Measurements from ENCODE around the gene BMP6. TPM values are rescaled to one million over a fixed set of nuclear protein-coding genes. Genes with fewer than 3 reads are reported as not detected.
"Not testable (repeated sequence)": the region's sequence is repeated elsewhere in the genome, so short reads cannot be mapped to it uniquely, and the experiment has no call there.

The BMP6 gene
- total RNA-seq, 1 donor, result 0.72 TPM

GRCh38 chr6:7887278-7887991 lies 161.5 kb downstream of the BMP6 start:
- TF ChIP-seq CTCF (IDR thresholded peaks at IDR 0.05; ENCODE audit: extremely low read depth, low read depth, low read length), result no peak
- Histone ChIP-seq H2AFZ (ENCODE audit: low read length) (no peak overlapping the region), H3K4me1 (ENCODE audit: insufficient read depth, low read length) (no peaks in the 10 kb centered on the region), H3K27me3 (ENCODE audit: insufficient read depth, low read length) (no peaks in the 10 kb centered on the region), H3K9me3 (ENCODE audit: low read depth, low read length) (no peaks in the 10 kb centered on the region), H3K79me2 (ENCODE audit: insufficient read depth, low read length) (no peaks in the 10 kb centered on the region), H3K36me3 (ENCODE audit: insufficient read depth, low read length) (peaks cover 99% of the 10 kb centered on the region), H4K20me1 (ENCODE audit: insufficient read depth, low read length) (peaks cover 14% of the 10 kb centered on the region), H3K4me3 (ENCODE audit: insufficient read depth, low read length) (no peak overlapping the region), H3K27ac (ENCODE audit: low read depth, low read length) (no peak overlapping the region), H3K4me2 (ENCODE audit: insufficient read depth, low read length) (no peak overlapping the region)
- no peak for DNase-seq (ENCODE audit: insufficient read length, low spot score, missing footprints)

GRCh38 chr6:7888587-7889357 lies 162.9 kb downstream of the BMP6 start:
- Histone ChIP-seq H3K79me2 (ENCODE audit: insufficient read depth, low read length) (no peaks in the 10 kb centered on the region), H3K4me2 (ENCODE audit: insufficient read depth, low read length) (no peak overlapping the region), H4K20me1 (ENCODE audit: insufficient read depth, low read length) (peaks cover 14% of the 10 kb centered on the region), H3K27me3 (ENCODE audit: insufficient read depth, low read length) (no peaks in the 10 kb centered on the region), H3K4me1 (ENCODE audit: insufficient read depth, low read length) (no peaks in the 10 kb centered on the region), H3K27ac (ENCODE audit: low read depth, low read length) (no peak overlapping the region), H3K9me3 (ENCODE audit: low read depth, low read length) (no peaks in the 10 kb centered on the region), H2AFZ (ENCODE audit: low read length) (no peak overlapping the region), H3K4me3 (ENCODE audit: insufficient read depth, low read length) (no peak overlapping the region), H3K36me3 (ENCODE audit: insufficient read depth, low read length) (peaks cover 99% of the 10 kb centered on the region)
- no peak for TF ChIP-seq CTCF (IDR thresholded peaks at IDR 0.05; ENCODE audit: extremely low read depth, low read depth, low read length)
- DNase-seq (ENCODE audit: insufficient read length, low spot score, missing footprints), result no peak

GRCh38 chr6:7891078-7891872 lies 165.4 kb downstream of the BMP6 start:
- H3K27me3 ChIP-seq (ENCODE audit: insufficient read depth, low read length), result no peaks in the 10 kb centered on the region
- no peak for DNase-seq (ENCODE audit: insufficient read length, low spot score, missing footprints)
- H3K27ac ChIP-seq (ENCODE audit: low read depth, low read length), result no peak overlapping the region
- H3K36me3 ChIP-seq (ENCODE audit: insufficient read depth, low read length), result peaks cover 99% of the 10 kb centered on the region
- no peak overlapping the region for H2AFZ ChIP-seq (ENCODE audit: low read length)
- H3K4me2 ChIP-seq (ENCODE audit: insufficient read depth, low read length), result no peak overlapping the region
- no peak overlapping the region for H3K4me3 ChIP-seq (ENCODE audit: insufficient read depth, low read length)
- peaks cover 17% of the 10 kb centered on the region for H4K20me1 ChIP-seq (ENCODE audit: insufficient read depth, low read length)
- H3K9me3 ChIP-seq (ENCODE audit: low read depth, low read length), result no peaks in the 10 kb centered on the region
- no peaks in the 10 kb centered on the region for H3K4me1 ChIP-seq (ENCODE audit: insufficient read depth, low read length)
- TF ChIP-seq CTCF (IDR thresholded peaks at IDR 0.05; ENCODE audit: extremely low read depth, low read depth, low read length), result no peak
- H3K79me2 ChIP-seq (ENCODE audit: insufficient read depth, low read length), result no peaks in the 10 kb centered on the region

GRCh38 chr6:7892367-7892766 lies 166.5 kb downstream of the BMP6 start:
- H3K4me1 ChIP-seq (ENCODE audit: insufficient read depth, low read length); H3K27ac ChIP-seq (ENCODE audit: low read depth, low read length); H3K4me3 ChIP-seq (ENCODE audit: insufficient read depth, low read length); DNase-seq (ENCODE audit: insufficient read length, low spot score, missing footprints); H3K9me3 ChIP-seq (ENCODE audit: low read depth, low read length); H3K4me2 ChIP-seq (ENCODE audit: insufficient read depth, low read length); H2AFZ ChIP-seq (ENCODE audit: low read length); H3K27me3 ChIP-seq (ENCODE audit: insufficient read depth, low read length); H3K79me2 ChIP-seq (ENCODE audit: insufficient read depth, low read length): not testable (repeated sequence)
- peaks cover 15% of the 10 kb centered on the region for H4K20me1 ChIP-seq (ENCODE audit: insufficient read depth, low read length)
- H3K36me3 ChIP-seq (ENCODE audit: insufficient read depth, low read length), result peaks cover 99% of the 10 kb centered on the region

All from osteoblast (primary cell).